Measurements from ENCODE around the gene ZNF521.

The ZNF521 gene

GRCh38 chr18:25351777-25352628, at the start of gene ZNF521:
Gene ZNF521 (minus strand): TSS chr18:25352166. CDS start chr18:25350946, 1,220 bp downstream.
- peak; percentile 72 for DNase-seq (ENCODE audit: low read depth)
- no peak for TF ChIP-seq CTCF (IDR thresholded peaks at IDR 0.05; ENCODE audit: low read depth, low read length)
- no peak for TF ChIP-seq POLR2A (IDR thresholded peaks at IDR 0.05; ENCODE audit: extremely low read depth, insufficient read length)
- TF ChIP-seq MAX (IDR thresholded peaks at IDR 0.05; ENCODE audit: low read depth, low read length): no peak
- no peak for TF ChIP-seq MYC (IDR thresholded peaks at IDR 0.05; ENCODE audit: low read depth, low read length)

GRCh38 chr18:25399554-25399953, 47.6 kb upstream of the ZNF521 start:
- H3K4me3 ChIP-seq (ENCODE audit: low read depth, low read length): no peak overlapping the region
- no peak for DNase-seq (ENCODE audit: low read depth)
- TF ChIP-seq MYC (IDR thresholded peaks at IDR 0.05; ENCODE audit: low read depth, low read length) (no peak), POLR2A (IDR thresholded peaks at IDR 0.05; ENCODE audit: extremely low read depth, insufficient read length) (no peak), CTCF (IDR thresholded peaks at IDR 0.05; ENCODE audit: low read depth, low read length) (no peak)

More at GRCh38 chr18:25351777-25352628, at the start of gene ZNF521:
- peak within 1 kb of the TSS; percentile 51 for H3K4me3 ChIP-seq (ENCODE audit: low read depth, low read length)

GRCh38 chr18:25392192-25392591, 40.2 kb upstream of the ZNF521 start:
- TF ChIP-seq MYC (IDR thresholded peaks at IDR 0.05; ENCODE audit: low read depth, low read length) (no peak), POLR2A (IDR thresholded peaks at IDR 0.05; ENCODE audit: extremely low read depth, insufficient read length) (no peak), MAX (IDR thresholded peaks at IDR 0.05; ENCODE audit: low read depth, low read length) (no peak)
- no peak for DNase-seq (ENCODE audit: low read depth)
- no peak overlapping the region for H3K4me3 ChIP-seq (ENCODE audit: low read depth, low read length)

- no peak for DNase-seq (ENCODE audit: low read depth)
- H3K4me3 ChIP-seq (ENCODE audit: low read depth, low read length): no peak overlapping the region
- no peak for TF ChIP-seq MAX (IDR thresholded peaks at IDR 0.05; ENCODE audit: low read depth, low read length)
- no peak for TF ChIP-seq CTCF (IDR thresholded peaks at IDR 0.05; ENCODE audit: low read depth, low read length)
- TF ChIP-seq MYC (IDR thresholded peaks at IDR 0.05; ENCODE audit: low read depth, low read length): no peak
- no peak for TF ChIP-seq POLR2A (IDR thresholded peaks at IDR 0.05; ENCODE audit: extremely low read depth, insufficient read length)
These were observed 21.6 kb upstream of the ZNF521 start for GRCh38 chr18:25373432-25374179.

- no peak overlapping the region for H3K4me3 ChIP-seq (ENCODE audit: low read depth, low read length)
- TF ChIP-seq MYC (IDR thresholded peaks at IDR 0.05; ENCODE audit: low read depth, low read length) (no peak), MAX (IDR thresholded peaks at IDR 0.05; ENCODE audit: low read depth, low read length) (no peak), POLR2A (IDR thresholded peaks at IDR 0.05; ENCODE audit: extremely low read depth, insufficient read length) (no peak), CTCF (IDR thresholded peaks at IDR 0.05; ENCODE audit: low read depth, low read length) (no peak)
- no peak for DNase-seq (ENCODE audit: low read depth)
These were observed 18.4 kb upstream of the ZNF521 start for GRCh38 chr18:25370391-25370790.

GRCh38 chr18:25365242-25365641, 13.3 kb upstream of the ZNF521 start:
- no peak for DNase-seq (ENCODE audit: low read depth)
- TF ChIP-seq MAX (IDR thresholded peaks at IDR 0.05; ENCODE audit: low read depth, low read length) (no peak), CTCF (IDR thresholded peaks at IDR 0.05; ENCODE audit: low read depth, low read length) (no peak), POLR2A (IDR thresholded peaks at IDR 0.05; ENCODE audit: extremely low read depth, insufficient read length) (no peak), MYC (IDR thresholded peaks at IDR 0.05; ENCODE audit: low read depth, low read length) (no peak)
- H3K4me3 ChIP-seq (ENCODE audit: low read depth, low read length): no peak overlapping the region
